Measurements from ENCODE around the gene GOLGA8N.

DNA sequence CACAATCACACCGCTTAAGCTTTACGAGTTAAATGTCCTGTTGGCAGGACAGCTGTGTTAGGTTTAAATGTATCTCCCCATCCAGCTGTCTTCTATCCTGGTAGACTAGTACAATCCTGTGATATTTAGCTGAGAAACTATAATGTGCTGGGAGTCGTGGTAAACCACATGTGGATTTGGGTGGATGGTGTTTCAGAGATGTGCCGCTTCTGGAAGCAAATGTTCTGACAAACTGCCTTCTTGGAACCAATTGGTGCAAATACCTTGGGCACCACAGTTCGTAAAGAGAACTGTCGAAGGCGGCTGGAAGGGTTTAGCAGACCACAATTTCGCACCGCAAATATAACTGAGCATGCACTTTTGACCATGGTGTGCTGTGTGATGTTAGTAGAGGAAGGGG, 63.2 kb downstream of the GOLGA8N start:
- TF ChIP-seq CTCF (IDR thresholded peaks at IDR 0.05; ENCODE audit: low read length): no peak
- TF ChIP-seq EZH2 (optimal IDR thresholded peaks at IDR 0.05; ENCODE audit: low read depth, low read length): no peak
- TF ChIP-seq EZH2phosphoT487 (IDR thresholded peaks at IDR 0.05; ENCODE audit: low read length): no peak
